ENCODE results near the gene RELL1.

- TF ChIP-seq CTCF (conservative IDR thresholded peaks at IDR 0.05 in 1 of 2, IDR thresholded peaks at IDR 0.05 in 1 of 2; ENCODE audit: extremely low read depth in 1 of 2, insufficient read depth in 1 of 2, low read depth in 1 of 2, low read length in 2 of 2) (no peak), EZH2 (IDR thresholded peaks at IDR 0.05; ENCODE audit: borderline replicate concordance, low read length) (no peak)
Measured at GRCh38 chr4:37662861-37663390, 23.2 kb downstream of the RELL1 start.
